Keratinocyte (primary cell): ENCODE data around the gene HNRNPA1.

Source experiments
- EZH2 ChIP-seq: IDR thresholded peaks from one replicate; pipeline ENCODE4 v1.6.1; 2012; ENCODE audit warnings: inconsistent platforms, mild to moderate bottlenecking, low read length, moderate library complexity
- TF ChIP-seq, protein P1 (sequence below), 3 experiments: IDR thresholded peaks in 1 of 3; conservative IDR thresholded peaks in 1 of 3; optimal IDR thresholded peaks in 1 of 3; 2 replicates in 2 of 3; 3 replicates in 1 of 3; pipeline versions ENCODE3 to v1.5.1; 2011; ENCODE audit warnings: low read length in 3 of 3, mild to moderate bottlenecking in 3 of 3, moderate library complexity in 2 of 3, control low read depth in 1 of 3, inconsistent platforms in 1 of 3; ENCODE audit not compliant: insufficient read depth in 2 of 3; ENCODE audit errors: extremely low read depth in 1 of 3

- TF ChIP-seq, protein P1, sequence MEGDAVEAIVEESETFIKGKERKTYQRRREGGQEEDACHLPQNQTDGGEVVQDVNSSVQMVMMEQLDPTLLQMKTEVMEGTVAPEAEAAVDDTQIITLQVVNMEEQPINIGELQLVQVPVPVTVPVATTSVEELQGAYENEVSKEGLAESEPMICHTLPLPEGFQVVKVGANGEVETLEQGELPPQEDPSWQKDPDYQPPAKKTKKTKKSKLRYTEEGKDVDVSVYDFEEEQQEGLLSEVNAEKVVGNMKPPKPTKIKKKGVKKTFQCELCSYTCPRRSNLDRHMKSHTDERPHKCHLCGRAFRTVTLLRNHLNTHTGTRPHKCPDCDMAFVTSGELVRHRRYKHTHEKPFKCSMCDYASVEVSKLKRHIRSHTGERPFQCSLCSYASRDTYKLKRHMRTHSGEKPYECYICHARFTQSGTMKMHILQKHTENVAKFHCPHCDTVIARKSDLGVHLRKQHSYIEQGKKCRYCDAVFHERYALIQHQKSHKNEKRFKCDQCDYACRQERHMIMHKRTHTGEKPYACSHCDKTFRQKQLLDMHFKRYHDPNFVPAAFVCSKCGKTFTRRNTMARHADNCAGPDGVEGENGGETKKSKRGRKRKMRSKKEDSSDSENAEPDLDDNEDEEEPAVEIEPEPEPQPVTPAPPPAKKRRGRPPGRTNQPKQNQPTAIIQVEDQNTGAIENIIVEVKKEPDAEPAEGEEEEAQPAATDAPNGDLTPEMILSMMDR (optimal IDR thresholded peaks at IDR 0.05 in 1 of 3, IDR thresholded peaks at IDR 0.05 in 1 of 3, conservative IDR thresholded peaks at IDR 0.05 in 1 of 3; ENCODE audit: extremely low read depth in 1 of 3, insufficient read depth in 2 of 3, low read length in 3 of 3): no peak
- no peak for TF ChIP-seq EZH2
Measured at GRCh38 chr12:54238531-54238930, 42.0 kb upstream of the HNRNPA1 start.
